ENCODE measurements around the gene KANSL3.

Gene KANSL3

GRCh38 chr2:96547731-96548171 is 90.4 kb downstream of the KANSL3 start:
- TF ChIP-seq CTCF (IDR thresholded peaks at IDR 0.05) (no peak), ZFX (IDR thresholded peaks at IDR 0.05; ENCODE audit: borderline replicate concordance) (no peak)

GRCh38 chr2:96547203-96547641 is 90.9 kb downstream of the KANSL3 start:
- TF ChIP-seq CTCF (IDR thresholded peaks at IDR 0.05) (no peak), ZFX (IDR thresholded peaks at IDR 0.05; ENCODE audit: borderline replicate concordance) (no peak)

More at GRCh38 chr2:96547731-96548171, 90.4 kb downstream of the KANSL3 start:
- H3K27ac ChIP-seq = no peak overlapping the region

GRCh38 chr2:96546797-96547196 is 91.3 kb downstream of the KANSL3 start:
- no peak overlapping the region for H3K27ac ChIP-seq
- TF ChIP-seq ZFX (IDR thresholded peaks at IDR 0.05; ENCODE audit: borderline replicate concordance) (no peak), CTCF (IDR thresholded peaks at IDR 0.05) (no peak)

More at GRCh38 chr2:96547203-96547641, 90.9 kb downstream of the KANSL3 start:
- no peak overlapping the region for H3K27ac ChIP-seq

- H3K27ac ChIP-seq = no peak overlapping the region
- TF ChIP-seq ZFX (IDR thresholded peaks at IDR 0.05; ENCODE audit: borderline replicate concordance) (no peak), CTCF (IDR thresholded peaks at IDR 0.05) (no peak)
These were observed 91.8 kb downstream of the KANSL3 start for GRCh38 chr2:96546321-96546720.
